ENCODE measurements around the gene HCN4. TPM values are rescaled to one million over a fixed set of nuclear protein-coding genes. Genes with fewer than 3 reads are reported as not detected.

HCN4 gene
- total and polyA plus RNA-seq, 2 of the 8 experiments (the other 6 are each of a cell fraction or from before 2014, with no cell fraction given) = 3.7 to 8.5 TPM

- H3K27ac ChIP-seq (ENCODE audit: low read depth, low read length) = peak overlapping the region; percentile 40; the same call in 1 of the 2 replicates
- peak overlapping the region; percentile 37 to 59; a peak in 2 of 4 replicates for H3K4me2 ChIP-seq (ENCODE audit: insufficient read depth in 1 of 2, low read depth in 2 of 2, low read length in 2 of 2)
- no peaks in the 10 kb centered on the region for H3K36me3 ChIP-seq (ENCODE audit: control insufficient read depth in 2 of 4, insufficient read depth in 4 of 4, low read length in 3 of 4)
- H3K14ac ChIP-seq (ENCODE audit: insufficient read length) = no peak overlapping the region
- no peaks in the 10 kb centered on the region; a peak in 1 of 7 replicates for H3K27me3 ChIP-seq (replicated peaks in 1 of 4; ENCODE audit: control insufficient read depth in 3 of 4, extremely low read depth in 1 of 4, insufficient read depth in 3 of 4, low read length in 3 of 4)
- no peaks in the 10 kb centered on the region for H4K20me1 ChIP-seq (replicated peaks in 1 of 2; ENCODE audit: control insufficient read depth in 1 of 2, insufficient read depth in 2 of 2, low read length in 2 of 2)
- H2BK20ac ChIP-seq (ENCODE audit: low read length) = peak overlapping the region; percentile 51; the same call in 1 of the 2 replicates
- peak overlapping the region; percentile 55; the same call in 1 of the 2 replicates for H2BK12ac ChIP-seq (ENCODE audit: low read depth, low read length)
- peak overlapping the region; percentile 44 for H2BK120ac ChIP-seq (replicated peaks; ENCODE audit: low read depth, low read length)
- peak overlapping the region; percentile 54 for H3K18ac ChIP-seq (ENCODE audit: extremely low read depth, low read length)
- DNase-seq (ENCODE audit: low read depth in 1 of 2, low spot score in 2 of 2) = no peak
- no peak overlapping the region for H3K9ac ChIP-seq (replicated peaks in 1 of 4; ENCODE audit: extremely low read depth in 1 of 4, low read depth in 3 of 4, low read length in 3 of 4)
- H3K4me1 ChIP-seq (replicated peaks in 1 of 4; ENCODE audit: control insufficient read depth in 3 of 4, insufficient read depth in 4 of 4, low read length in 3 of 4) = peaks cover 7 to 34% (median 16%) of the 10 kb centered on the region in 4 experiments
- H4K5ac ChIP-seq (ENCODE audit: insufficient read length, low read depth, low read length) = no peak overlapping the region
- no peak overlapping the region for H2AFZ ChIP-seq (ENCODE audit: low read length)
- POLR2A ChIA-PET (ENCODE audit: partially characterized antibody) = interaction anchor here (1.7 kb wide), 2 partner anchors 9 to 22 kb away, joined by 3 to 5 read pairs; no protein-coding TSS in a partner anchor
- WGBS, 2 experiments (ENCODE audit: extremely low coverage in 1 of 2, insufficient coverage in 1 of 2, insufficient read length in 1 of 2, insufficient replicate concordance in 2 of 2, low coverage in 1 of 2, low lambda C conversion rate in 2 of 2, missing lambda C conversion rate in 1 of 2) = 67% methylated on average over 6 of the region's 7 CpGs; no CpG with 5 or more reads in 1 of the 2 experiments
- no peak overlapping the region for H3K56ac ChIP-seq (replicated peaks; ENCODE audit: insufficient read length, low read depth, low read length)
- peak overlapping the region; percentile 63 for H4K91ac ChIP-seq (replicated peaks; ENCODE audit: insufficient read length, low read length)
- FAIRE-seq = no peak
- H3K4ac ChIP-seq (replicated peaks; ENCODE audit: insufficient read length, low read depth, low read length) = peak overlapping the region; percentile 28
- CTCF ChIA-PET (ENCODE audit: partially characterized antibody) = interaction anchor here (1.1 kb wide), 2 partner anchors 9 to 33 kb away, joined by 3 to 4 read pairs; no protein-coding TSS in a partner anchor
- peak; percentile 7 for TF ChIP-seq ASH2L (IDR thresholded peaks at IDR 0.05; ENCODE audit: low read length)
- no peak for TF ChIP-seq GABPA (IDR thresholded peaks at IDR 0.05; ENCODE audit: borderline replicate concordance, insufficient read depth, low read length)
- H3K4me3 ChIP-seq (ENCODE audit: extremely low read depth in 1 of 4, insufficient read depth in 2 of 4, low read depth in 3 of 4, low read length in 4 of 4) = no peak overlapping the region
- H3K9me3 ChIP-seq (ENCODE audit: insufficient read depth in 2 of 2, low read depth in 1 of 2, low read length in 1 of 2) = 0 out of 4 replicates have a peak, but pooled peaks cover 0 to 2% of the 10 kb centered on the region in 2 experiments
- H2AK5ac ChIP-seq (ENCODE audit: low read depth, low read length) = 0 out of 2 replicates have a peak overlapping the region, but pooled peaks have one; percentile 14
- H3K79me1 ChIP-seq (ENCODE audit: low read depth, low read length) = no peaks in the 10 kb centered on the region
- no peak overlapping the region for H2BK15ac ChIP-seq (ENCODE audit: low read length)
- H3K79me2 ChIP-seq (ENCODE audit: control insufficient read depth in 1 of 2, insufficient read depth in 2 of 2, low read length in 2 of 2) = no peaks in the 10 kb centered on the region
- H3K23ac ChIP-seq (ENCODE audit: insufficient read length) = no peak overlapping the region
- no peak overlapping the region for H4K8ac ChIP-seq (ENCODE audit: extremely low read depth, insufficient read depth, low read length)
- H2BK5ac ChIP-seq (ENCODE audit: low read depth, low read length) = peak overlapping the region; percentile 82; the same call in 1 of the 2 replicates
- no peaks in the 10 kb centered on the region; the same call in 1 of the 2 replicates for H3K23me2 ChIP-seq (ENCODE audit: low read depth, low read length)
Observed at GRCh38 chr15:73388256-73388781, 19.6 kb upstream of the HCN4 start.
